ENCODE data around the gene SLC14A1.

DNA sequence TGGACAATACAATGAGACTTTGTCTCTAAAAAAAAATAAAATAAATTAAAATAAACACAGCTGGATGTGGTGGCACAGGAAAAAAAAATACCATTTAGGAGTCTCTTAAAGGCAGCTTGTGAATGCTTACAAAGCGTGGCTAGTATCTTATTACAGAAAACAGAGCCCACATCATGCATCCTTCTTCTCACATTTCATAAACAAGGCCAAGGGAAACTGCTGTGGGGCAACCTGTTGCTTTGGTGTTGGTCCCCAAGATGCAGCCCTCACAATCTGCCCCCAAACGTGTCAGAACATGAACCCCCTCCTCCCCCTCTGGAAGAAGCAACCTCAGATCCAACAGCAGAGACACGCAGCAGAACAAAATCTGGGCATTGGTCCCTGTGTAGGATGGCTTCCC, 2.6 kb downstream of the SLC14A1 start:
- TF ChIP-seq, protein P1, sequence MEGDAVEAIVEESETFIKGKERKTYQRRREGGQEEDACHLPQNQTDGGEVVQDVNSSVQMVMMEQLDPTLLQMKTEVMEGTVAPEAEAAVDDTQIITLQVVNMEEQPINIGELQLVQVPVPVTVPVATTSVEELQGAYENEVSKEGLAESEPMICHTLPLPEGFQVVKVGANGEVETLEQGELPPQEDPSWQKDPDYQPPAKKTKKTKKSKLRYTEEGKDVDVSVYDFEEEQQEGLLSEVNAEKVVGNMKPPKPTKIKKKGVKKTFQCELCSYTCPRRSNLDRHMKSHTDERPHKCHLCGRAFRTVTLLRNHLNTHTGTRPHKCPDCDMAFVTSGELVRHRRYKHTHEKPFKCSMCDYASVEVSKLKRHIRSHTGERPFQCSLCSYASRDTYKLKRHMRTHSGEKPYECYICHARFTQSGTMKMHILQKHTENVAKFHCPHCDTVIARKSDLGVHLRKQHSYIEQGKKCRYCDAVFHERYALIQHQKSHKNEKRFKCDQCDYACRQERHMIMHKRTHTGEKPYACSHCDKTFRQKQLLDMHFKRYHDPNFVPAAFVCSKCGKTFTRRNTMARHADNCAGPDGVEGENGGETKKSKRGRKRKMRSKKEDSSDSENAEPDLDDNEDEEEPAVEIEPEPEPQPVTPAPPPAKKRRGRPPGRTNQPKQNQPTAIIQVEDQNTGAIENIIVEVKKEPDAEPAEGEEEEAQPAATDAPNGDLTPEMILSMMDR (IDR thresholded peaks at IDR 0.05) = no peak
- no peak for TF ChIP-seq POLR2A (IDR thresholded peaks at IDR 0.05)
- TF ChIP-seq EP300 (IDR thresholded peaks at IDR 0.05) = no peak

Measured in ovary (tissue), 3 donors.